HG03064 (cell line): ENCODE measurements around the gene TRIM52.
"Not testable (repeated sequence)": the region's sequence is repeated elsewhere in the genome, so short reads cannot be mapped to it uniquely, and the experiment has no call there.

Experiments used
- ATAC-seq: cut with Tn5 transposase; IDR thresholded peaks from one replicate; pipeline ENCODE4 v1.9.1; 2021; ENCODE audit warnings: low read depth; ENCODE audit not compliant: unreplicated experiment

The TRIM52 gene

DNA sequence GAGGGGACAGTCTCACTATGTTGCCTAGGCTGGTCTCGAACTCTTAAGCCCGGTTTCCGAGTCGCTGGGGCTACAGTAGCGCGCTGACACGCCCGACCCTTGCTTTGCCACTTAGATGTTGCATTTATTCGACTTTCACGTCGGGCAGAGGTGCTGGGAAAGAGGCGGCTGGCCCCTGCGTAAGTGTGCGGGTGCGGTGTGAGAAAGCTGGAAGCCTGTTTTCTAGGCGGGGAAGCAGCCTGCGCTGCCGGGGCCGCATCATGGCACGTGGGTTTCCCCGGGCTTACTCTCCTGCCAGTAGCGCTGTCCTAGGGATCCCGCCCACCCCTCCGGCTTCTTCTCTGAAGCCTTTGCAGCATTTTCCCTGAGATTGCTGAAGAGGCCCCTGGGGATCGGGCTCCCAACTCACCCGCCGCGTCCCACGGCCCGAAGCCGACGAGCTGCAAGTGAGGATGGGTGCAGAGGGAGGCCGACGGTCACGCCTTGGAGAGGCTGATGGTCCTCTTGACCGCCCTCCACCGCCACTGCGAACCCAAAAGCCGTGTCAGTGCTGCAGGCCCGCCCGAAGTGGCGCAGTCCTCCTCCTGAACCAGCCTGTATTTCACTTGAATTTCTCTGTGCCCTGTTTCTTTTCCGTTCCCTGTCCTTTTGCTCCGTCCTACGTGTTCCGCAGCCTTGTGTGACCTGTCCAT, 43.7 kb downstream of the TRIM52 start:
- ATAC-seq: peak; percentile 14

DNA sequence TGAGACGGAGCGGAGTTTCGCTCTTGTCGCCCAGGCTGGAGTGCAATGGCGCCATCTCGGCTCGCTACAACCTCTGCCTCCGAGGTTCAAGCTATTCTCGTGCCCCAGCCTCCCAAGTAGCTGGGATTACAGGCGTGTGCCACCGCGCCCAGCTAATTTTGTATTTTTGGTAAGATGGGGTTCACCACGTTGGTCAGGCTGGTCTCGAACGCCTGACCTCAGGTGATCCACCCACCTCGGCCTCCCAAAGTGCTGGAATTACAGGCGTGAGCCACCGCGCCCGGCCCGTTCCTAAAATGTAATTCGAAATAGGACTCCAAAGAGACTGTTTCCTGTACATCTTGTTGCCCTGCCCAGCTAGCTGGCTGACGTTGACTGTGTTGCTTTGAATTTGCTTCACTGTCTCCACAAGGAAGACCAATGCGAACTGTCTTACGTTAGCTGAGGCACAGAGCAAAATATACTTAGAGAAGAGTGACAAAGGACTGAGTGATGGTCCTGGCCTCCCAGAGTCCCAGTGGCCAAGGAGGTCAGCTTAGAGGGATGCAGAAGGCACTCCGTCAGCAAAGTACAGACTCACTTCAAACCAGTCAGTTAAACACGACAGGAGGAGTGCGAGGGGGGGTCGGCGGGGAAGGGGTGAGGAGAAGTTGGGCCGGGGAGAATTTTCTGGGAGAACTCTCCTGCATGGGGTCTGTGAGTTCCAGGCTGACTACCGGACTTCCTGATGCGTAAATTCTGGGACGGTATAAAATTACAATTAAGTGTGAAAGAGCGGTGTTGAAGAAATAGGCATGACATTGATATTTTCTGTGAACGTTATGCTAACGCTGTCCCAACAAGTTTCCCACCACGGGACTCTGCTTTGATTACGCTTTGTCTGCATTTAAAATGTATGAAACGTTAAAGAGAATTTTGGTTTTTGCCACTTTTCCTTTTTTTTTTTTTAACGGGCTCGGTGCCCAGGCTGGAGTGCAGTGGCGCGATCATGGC, 44.6 kb downstream of the TRIM52 start:
- no peak for ATAC-seq

DNA sequence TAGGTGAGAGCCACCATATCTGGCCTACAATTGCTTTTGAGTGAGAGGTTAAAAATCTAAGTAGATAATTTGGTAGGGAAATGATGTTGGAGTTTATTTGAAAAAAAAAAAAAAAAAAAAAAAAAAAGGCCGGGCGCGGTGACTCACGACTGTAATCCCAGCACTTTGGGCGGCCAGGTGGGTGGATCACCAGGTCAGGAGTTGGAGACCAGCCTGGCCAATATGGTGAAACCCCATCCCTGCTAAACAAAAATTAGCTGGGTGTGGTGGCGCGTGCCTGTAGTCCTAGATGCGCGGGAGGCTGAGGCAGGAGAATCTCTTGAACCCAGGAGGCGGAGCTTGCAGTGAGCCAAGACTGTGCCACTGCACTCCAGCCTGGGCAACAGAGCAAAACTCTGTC, 46.7 kb downstream of the TRIM52 start:
- ATAC-seq: not testable (repeated sequence)

DNA sequence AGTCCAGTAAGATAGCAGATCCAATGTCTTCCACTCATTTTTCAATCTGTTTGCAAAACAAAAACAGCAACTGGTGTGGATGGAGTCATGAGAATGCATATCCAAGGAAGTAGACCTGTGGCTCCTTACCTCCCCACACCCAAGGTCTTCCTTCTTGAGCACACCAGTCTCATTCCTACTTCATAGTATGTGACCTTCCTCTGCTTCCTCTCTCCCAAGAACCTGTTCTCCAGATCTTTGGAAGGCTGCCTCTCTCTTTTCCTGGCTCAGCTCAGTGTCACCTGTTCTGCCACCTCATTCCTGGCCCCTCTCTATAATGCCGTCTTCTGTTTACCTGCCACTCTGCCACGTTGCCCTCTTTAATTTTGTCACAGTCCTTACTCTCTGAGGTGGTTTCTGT, 48.0 kb downstream of the TRIM52 start:
- no peak for ATAC-seq

DNA sequence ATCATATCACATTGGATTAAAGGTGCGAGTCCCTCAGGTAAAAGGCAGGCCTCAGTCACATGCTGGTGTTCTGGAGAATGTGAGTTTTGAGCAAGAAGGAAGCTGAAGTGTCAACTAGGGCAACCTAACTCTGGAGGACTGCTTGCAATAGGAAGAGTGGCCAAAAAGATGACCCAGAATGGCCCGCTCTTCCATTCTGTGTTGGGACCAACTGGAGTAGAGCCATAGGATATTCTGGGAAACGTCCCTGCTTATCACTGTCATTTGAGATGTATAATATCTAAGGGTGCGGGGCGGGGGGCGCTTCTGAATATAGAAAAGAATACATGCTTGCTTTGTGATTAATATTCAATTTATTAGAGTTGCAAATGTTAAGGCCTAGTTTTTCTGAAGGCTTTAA, 48.9 kb downstream of the TRIM52 start:
- ATAC-seq: no peak

DNA sequence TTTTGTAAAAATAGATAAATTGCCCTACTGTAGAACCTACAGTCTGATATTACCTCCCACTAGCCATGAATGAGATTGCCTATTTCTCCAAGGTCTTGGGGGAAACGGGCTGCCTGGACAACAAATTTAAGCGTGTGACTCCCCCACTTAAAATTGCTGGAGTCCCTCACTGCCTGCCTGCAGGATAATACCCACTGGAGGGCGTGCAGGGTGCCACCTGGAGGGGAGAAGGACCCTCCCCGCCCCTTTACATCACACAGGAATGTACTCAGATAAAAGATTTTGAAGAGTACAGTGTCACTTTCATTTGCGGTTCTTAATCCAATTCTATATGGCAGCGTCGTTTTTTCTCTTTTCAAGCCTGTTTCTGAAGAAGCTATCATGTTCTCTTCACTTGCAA, 49.7 kb downstream of the TRIM52 start:
- no peak for ATAC-seq

DNA sequence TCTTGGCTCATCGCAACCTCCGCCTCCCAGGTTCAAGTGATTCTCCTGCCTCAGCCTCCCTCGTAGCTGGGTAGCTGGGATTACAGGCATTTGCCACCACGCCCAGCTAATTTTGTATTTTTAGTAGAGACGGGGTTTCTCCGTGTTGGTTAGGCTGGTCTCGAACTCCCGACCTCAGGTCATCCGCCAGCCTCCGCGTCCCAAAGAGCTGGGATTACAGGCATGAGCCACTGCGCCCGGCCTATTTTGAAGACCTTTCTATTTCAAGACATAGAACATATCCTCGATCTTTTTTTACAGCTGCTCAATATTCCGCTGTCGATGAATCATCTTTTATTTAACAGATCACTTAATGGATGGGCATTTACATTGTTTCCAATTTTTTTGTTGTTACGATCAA, 50.2 kb downstream of the TRIM52 start:
- ATAC-seq: not testable (repeated sequence)

DNA sequence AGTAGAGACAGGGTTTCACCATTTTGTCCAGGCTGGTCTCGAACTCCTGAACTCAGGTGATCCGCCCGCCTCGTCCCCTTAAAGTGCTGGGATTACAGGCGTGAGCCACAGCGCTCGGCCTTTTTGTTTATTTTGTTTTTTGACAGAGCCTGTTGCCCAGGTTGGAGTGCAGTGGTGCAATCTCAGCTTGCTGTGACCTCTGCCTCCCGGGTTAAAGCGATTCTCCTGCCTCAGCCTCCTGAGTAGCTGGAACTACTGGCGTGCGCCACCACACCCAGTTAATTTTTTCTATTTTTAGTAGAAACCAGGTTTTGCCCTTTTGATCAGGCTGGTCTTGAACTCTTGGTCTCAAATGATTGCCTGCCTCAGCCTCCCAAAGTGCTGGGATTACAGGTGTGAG, 50.8 kb downstream of the TRIM52 start:
- ATAC-seq: not testable (repeated sequence)

DNA sequence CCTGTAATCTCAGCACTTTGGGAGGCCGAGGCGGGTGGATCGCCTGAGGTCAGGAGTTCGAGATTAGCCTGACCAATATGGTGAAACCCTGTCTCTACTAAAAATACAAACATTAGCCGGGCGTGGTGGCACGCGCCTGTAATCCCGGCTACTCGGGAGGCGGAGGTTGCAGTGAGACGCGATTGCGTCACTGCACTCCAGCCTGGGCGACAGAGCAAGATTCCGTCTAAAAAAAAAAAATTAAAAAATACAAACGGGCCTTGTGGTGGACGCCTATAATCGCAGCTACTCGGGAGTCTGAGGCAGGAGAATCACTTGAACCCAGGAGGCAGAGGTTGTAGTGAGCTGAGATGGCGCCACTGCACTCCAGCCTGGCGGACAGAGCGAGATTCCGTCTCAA, 51.9 kb downstream of the TRIM52 start:
- not testable (repeated sequence) for ATAC-seq

DNA sequence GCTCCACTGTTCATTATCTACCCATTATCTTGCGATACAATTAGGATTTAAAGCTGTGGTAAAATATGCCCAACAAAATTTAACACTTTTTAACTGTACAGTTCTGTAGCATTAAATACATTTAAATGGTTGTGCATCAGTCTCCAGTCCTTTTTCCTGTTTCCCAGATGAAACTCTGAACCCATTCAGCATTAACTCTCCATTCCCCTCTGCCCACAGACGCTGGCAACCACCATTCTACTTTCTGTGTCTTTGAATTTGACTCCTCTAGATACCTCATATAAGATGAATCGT, 53.0 kb downstream of the TRIM52 start:
- ATAC-seq: no peak

DNA sequence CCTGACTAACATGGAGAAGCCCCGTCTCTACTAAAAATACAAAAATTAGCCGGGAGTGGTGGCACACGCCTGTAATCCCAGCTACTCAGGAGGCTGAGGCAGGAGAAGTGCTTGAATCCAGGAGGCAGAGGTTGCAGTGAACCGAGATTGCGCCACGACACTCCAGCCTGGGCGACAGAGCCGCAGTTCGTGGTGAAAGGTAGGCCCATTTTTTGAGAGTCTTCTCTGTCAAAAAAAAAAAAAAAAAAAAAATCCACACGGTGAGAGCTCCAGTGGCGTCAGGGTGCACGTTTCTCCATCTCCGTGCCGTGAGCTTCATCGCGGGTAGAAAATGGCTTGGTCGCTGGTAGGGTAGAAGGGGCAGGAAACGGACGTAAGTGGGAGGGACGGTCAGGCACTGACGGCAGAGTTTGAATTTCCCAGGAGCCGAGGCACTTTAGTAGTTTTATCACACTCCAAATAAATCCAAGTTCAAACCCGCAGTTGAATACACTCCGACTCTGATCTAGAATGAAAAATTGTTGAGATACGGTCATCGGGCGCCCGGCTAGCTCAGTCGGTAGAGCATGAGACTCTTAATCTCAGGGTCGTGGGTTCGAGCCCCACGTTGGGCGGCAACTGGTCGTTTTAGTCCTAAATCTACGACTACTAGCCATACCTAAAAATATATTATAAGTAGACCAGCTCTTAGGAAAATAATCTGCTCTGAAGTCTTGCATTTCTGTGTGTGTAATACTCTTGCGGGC, 53.6 kb downstream of the TRIM52 start:
- ATAC-seq: no peak

DNA sequence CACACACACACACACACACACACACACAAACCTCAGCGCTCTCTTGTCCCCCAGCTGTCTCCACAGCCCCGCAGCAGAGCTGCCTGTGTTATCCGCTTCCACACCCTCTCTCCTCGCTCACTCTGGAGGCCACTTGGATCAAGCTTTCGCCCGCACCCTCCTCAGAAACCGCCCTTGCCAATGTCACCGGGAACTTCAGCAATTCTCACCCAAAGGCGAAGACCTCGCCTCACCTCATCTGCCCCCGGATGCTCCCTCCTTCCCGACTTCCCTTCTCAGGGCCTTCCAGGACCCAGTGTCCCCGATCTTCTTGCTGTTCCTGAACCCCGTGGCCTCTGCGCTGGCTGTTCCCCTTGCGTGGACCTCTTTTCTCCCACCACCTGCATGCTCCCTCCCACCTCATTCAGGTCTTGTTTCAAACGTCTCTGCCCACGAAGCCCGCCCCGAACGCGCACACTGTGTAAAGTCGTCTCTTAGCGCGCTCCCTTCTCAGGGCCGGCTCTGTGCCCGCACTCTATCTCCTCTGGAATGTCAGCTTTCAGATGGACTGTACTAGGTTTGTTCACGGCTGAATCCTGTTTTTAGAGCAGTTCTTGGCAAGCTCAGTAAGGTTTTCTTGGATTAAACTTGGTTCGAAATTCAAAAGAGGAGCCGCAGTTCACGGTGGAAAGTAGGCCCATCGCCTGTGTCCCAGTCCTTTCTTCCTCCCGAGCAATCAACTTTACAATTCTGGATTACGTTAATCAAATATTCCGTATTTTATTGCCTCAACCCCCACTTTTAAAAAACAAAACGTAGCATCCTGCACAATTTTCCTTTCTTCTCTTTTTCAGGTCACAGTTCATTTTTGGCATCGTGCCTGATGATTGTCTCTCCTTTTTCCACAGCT, 54.9 kb downstream of the TRIM52 start:
- ATAC-seq: no peak
